GM12878 (cell line): ENCODE measurements around the gene KRTAP5-10. TPM values are rescaled to one million over a fixed set of nuclear protein-coding genes. Genes with fewer than 3 reads are reported as not detected.

Experiments used
- ATAC-seq: fragments of 200-7000 bp; cut with Tn5 transposase; 3 replicates; pipeline ENCODE4 v1.9.1; 2020; ENCODE audit warnings: mild to moderate bottlenecking, moderate library complexity
- BruUV-seq: library from RNA; stranded (reverse); fragments of 400-500 nt; replicated peaks from 2 replicates; lab custom pipeline; 2021; lab: Mats Ljungman, UMichigan
- CTCF ChIA-PET: fragments of 300-600 bp; sonication (Branson Sonifier 250); formaldehyde crosslinking; extraction: SDS; loops from one replicate; lab custom pipeline; 2021; ENCODE audit warnings: inconsistent platforms; lab: Yijun Ruan, JAX
- POLR2A ChIA-PET: fragments of 350-600 bp; formaldehyde crosslinking; extraction: SDS; loops from one replicate; lab custom pipeline; 2021; ENCODE audit warnings: inconsistent platforms; lab: Charles Lee
- RAD21 ChIA-PET: fragments of 300-600 bp; sonication (Branson Sonifier 250); formaldehyde crosslinking; loops from one replicate; lab custom pipeline; 2023; ENCODE audit warnings: antibody characterized with exemption; ENCODE audit not compliant: unreplicated experiment; lab: Charles Lee
- SMC1A ChIA-PET: fragments of 300-600 bp; sonication (Branson Sonifier 250); formaldehyde crosslinking; loops from one replicate; lab custom pipeline; 2023; ENCODE audit not compliant: unreplicated experiment, uncharacterized antibody; lab: Charles Lee
- DNase-seq: peaks from one replicate; pipeline ENCODE4 v3.0.0-alpha.2; 2011; ENCODE audit warnings: low read depth, low spot score
- FAIRE-seq: peaks from 3 replicates; lab custom pipeline; 2011; peaks lifted over from hg19 to GRCh38; lab: Jason Lieb, UNC
- H2AFZ ChIP-seq: 2 replicates; pipeline ENCODE4 v1.6.0; 2011; ENCODE audit warnings: low read depth, low read length, control low read depth; ENCODE audit not compliant: control insufficient read depth
- H3K27ac ChIP-seq: 2 replicates; pipeline ENCODE4 v1.5.1; 2011; ENCODE audit warnings: control low read depth; ENCODE audit not compliant: control insufficient read depth, insufficient read depth
- H3K27me3 ChIP-seq, 2 experiments: replicated peaks in 1 of 2; 2 replicates each; pipeline versions ENCODE4 v1.6.0 to v1.6.1; 2011; ENCODE audit warnings: low read length in 1 of 2; ENCODE audit not compliant: control insufficient read depth in 2 of 2, insufficient read depth in 2 of 2
- H3K36me3 ChIP-seq, 2 experiments: 2 replicates each; pipeline ENCODE4 v1.5.1; 2011; ENCODE audit warnings: low read length in 1 of 2; ENCODE audit not compliant: control insufficient read depth in 2 of 2, insufficient read depth in 2 of 2
- H3K4me1 ChIP-seq: 2 replicates; pipeline ENCODE4 v1.6.1; 2011; ENCODE audit warnings: mild to moderate bottlenecking, low read length, moderate library complexity, mixed read lengths; ENCODE audit not compliant: control insufficient read depth, insufficient read depth
- H3K4me2 ChIP-seq: 2 replicates; pipeline ENCODE4 v1.6.0; 2011; ENCODE audit warnings: control low read depth; ENCODE audit not compliant: control insufficient read depth, insufficient read depth
- H3K4me3 ChIP-seq: fragments of 200-600 bp; sonication (generic); 2 replicates; pipeline ENCODE4 v1.5.1; 2016
- H3K79me2 ChIP-seq: 2 replicates; pipeline ENCODE4 v1.6.0; 2011; ENCODE audit warnings: low read length; ENCODE audit not compliant: control insufficient read depth, insufficient read depth
- H3K9ac ChIP-seq: 2 replicates; pipeline ENCODE4 v1.8.0; 2011; ENCODE audit warnings: low read length, control low read depth, mixed read lengths; ENCODE audit not compliant: control insufficient read depth, insufficient read depth
- H3K9me3 ChIP-seq: replicated peaks from 3 replicates; pipeline ENCODE4 v1.5.1; 2011; ENCODE audit warnings: mild to moderate bottlenecking, low read length; ENCODE audit not compliant: control insufficient read depth, insufficient read depth
- H4K20me1 ChIP-seq: 2 replicates; pipeline ENCODE4 v1.6.0; 2011; ENCODE audit not compliant: control insufficient read depth, insufficient read depth
- ASH2L ChIP-seq: fragments of 300-600, 200-600 bp; sonication (generic); IDR thresholded peaks from 2 replicates; pipeline ENCODE4 v1.6.1; 2017; ENCODE audit warnings: low read depth, mild to moderate bottlenecking, borderline replicate concordance
- CBX5 ChIP-seq: sonication (generic); IDR thresholded peaks from 2 replicates; pipeline ENCODE4 v1.6.1; 2016; ENCODE audit warnings: low read depth, moderate library complexity, mild to moderate bottlenecking, inconsistent platforms
- CTCF ChIP-seq, 3 experiments: IDR thresholded peaks in 2 of 3; conservative IDR thresholded peaks in 1 of 3; 2 replicates each; pipeline ENCODE4 v1.5.1; 2011; ENCODE audit warnings: low read depth in 3 of 3, low read length in 3 of 3, mild to moderate bottlenecking in 3 of 3, control low read depth in 2 of 3, moderate library complexity in 2 of 3, inconsistent platforms in 1 of 3, mixed read lengths in 1 of 3; ENCODE audit not compliant: control insufficient read depth in 2 of 3, insufficient read depth in 1 of 3; ENCODE audit errors: extremely low read depth in 1 of 3
- EED ChIP-seq: sonication (generic); IDR thresholded peaks from 2 replicates; pipeline ENCODE4 v1.6.1; 2016; ENCODE audit warnings: antibody characterized with exemption, low read depth
- FOS ChIP-seq: IDR thresholded peaks from 3 replicates; pipeline ENCODE4 v1.6.1; 2011; ENCODE audit warnings: borderline replicate concordance; ENCODE audit not compliant: insufficient read length; ENCODE audit errors: extremely low read depth
- IKZF1 ChIP-seq: fragments of 450-650 bp; conservative IDR thresholded peaks from 2 replicates; pipeline ENCODE4 v1.6.1; 2017; ENCODE audit warnings: antibody characterized with exemption, mild to moderate bottlenecking
- MAX ChIP-seq: IDR thresholded peaks from 2 replicates; pipeline ENCODE4 v1.6.1; 2012; ENCODE audit warnings: low read depth, low read length, improper control_type of control experiment
- MTA2 ChIP-seq: fragments of 450-650 bp; IDR thresholded peaks from 2 replicates; pipeline ENCODE4 v1.6.1; 2016; ENCODE audit warnings: low read depth, mild to moderate bottlenecking, moderate library complexity
- MTA3 ChIP-seq: IDR thresholded peaks from 2 replicates; pipeline ENCODE4 v1.6.1; 2012; ENCODE audit warnings: low read length, inconsistent platforms, borderline replicate concordance
- MYB ChIP-seq: fragments of 150-350 bp; IDR thresholded peaks from 2 replicates; pipeline ENCODE4 v1.6.1; 2014; ENCODE audit warnings: mild to moderate bottlenecking, low read depth, low read length, borderline replicate concordance
- NFXL1 ChIP-seq: fragments of 450-650 bp; IDR thresholded peaks from 2 replicates; pipeline ENCODE4 v1.6.1; 2017; ENCODE audit warnings: antibody characterized with exemption, mild to moderate bottlenecking, borderline replicate concordance
- NRF1 ChIP-seq: conservative IDR thresholded peaks from 2 replicates; pipeline ENCODE4 v1.6.1; 2011; ENCODE audit warnings: mild to moderate bottlenecking, low read depth, low read length, improper control_type of control experiment
- POLR2AphosphoS2 ChIP-seq: IDR thresholded peaks from 2 replicates; pipeline ENCODE4 v1.6.1; 2011; ENCODE audit warnings: low read depth, mild to moderate bottlenecking, low read length, improper control_type of control experiment, moderate library complexity
- POU2F2 ChIP-seq: IDR thresholded peaks from 3 replicates; pipeline ENCODE4 v1.6.1; 2011; ENCODE audit warnings: low read depth, mild to moderate bottlenecking, low read length, borderline replicate concordance
- SMAD1 ChIP-seq: fragments of 450-650 bp; IDR thresholded peaks from 2 replicates; pipeline ENCODE4 v1.6.1; 2018; ENCODE audit warnings: mild to moderate bottlenecking, low read depth; ENCODE audit not compliant: partially characterized antibody
- SMC3 ChIP-seq: IDR thresholded peaks from 2 replicates; pipeline ENCODE4 v1.6.1; 2011; ENCODE audit warnings: low read length, improper control_type of control experiment, borderline replicate concordance
- SREBF1 ChIP-seq: IDR thresholded peaks from 2 replicates; pipeline ENCODE4 v1.6.1; 2012; ENCODE audit warnings: mild to moderate bottlenecking, low read length
- YY1 ChIP-seq: IDR thresholded peaks from 2 replicates; pipeline ENCODE4 v1.6.1; 2011; ENCODE audit warnings: low read depth, mild to moderate bottlenecking, low read length
- ZZZ3 ChIP-seq: IDR thresholded peaks from 2 replicates; pipeline ENCODE4 v1.6.1; 2011; ENCODE audit warnings: low read depth; ENCODE audit not compliant: control insufficient read depth, insufficient read length
- WGBS: methylation state at CpG from one replicate; pipeline ENCODE4 v1.1.6; 2016; ENCODE audit warnings: low lambda C conversion rate; ENCODE audit not compliant: insufficient replicate concordance, insufficient coverage; ENCODE audit errors: missing lambda C conversion rate; 5-methylcytosine and 5-hydroxymethylcytosine counted together
- in situ Hi-C: fragments of 300-500 bp; cut with MboI; formaldehyde crosslinking; loops from 9 replicates; pipeline ENCODE4 v1.14.3; 2018; ENCODE audit warnings: mixed read lengths
- intact Hi-C: fragments of 100-400 bp; cut with micrococcal nuclease; formaldehyde crosslinking; loops from one replicate; pipeline ENCODE4 v1.14.2; 2022; ENCODE audit not compliant: unreplicated experiment
- polyA plus RNA-seq, 11 experiments: library from polyadenylated mRNA; depleted of rRNA in 4 of 11; unstranded in 6 of 11; stranded (reverse) in 5 of 11; fragments of >200 nt; fragmentation: Nextera tagmentation in 4 of 11; fragmentation: Illumina TruSeq in 1 of 11; extraction: Ambion mirVana in 4 of 11; extraction: Trizol in 1 of 11; gene quantifications; 1 replicate in 1 of 11; 2 replicates in 10 of 11; pipeline versions ENCODE4 v1.2.1 to v1.2.3, GENCODE V29; 2011 to 2016; ENCODE audit warnings: inconsistent platforms in 2 of 11, missing spikeins in 2 of 11, low read depth in 1 of 11
- total RNA-seq, 4 experiments: library from RNA; depleted of rRNA in 3 of 4; stranded (reverse); fragments of >200 nt in 3 of 4; fragmentation: Illumina TruSeq in 1 of 4; extraction: Trizol in 1 of 4; gene quantifications; 2 replicates each; pipeline versions ENCODE4 v1.2.1 to v1.2.3, GENCODE V29; 2013 to 2021
- TF ChIP-seq, protein P1 (sequence below): fragments of 450-650 bp; IDR thresholded peaks from 2 replicates; pipeline ENCODE4 v1.6.1; 2017; ENCODE audit warnings: mild to moderate bottlenecking

The KRTAP5-10 gene
- total and polyA plus RNA-seq, 10 of the 15 experiments (the other 5 are each of a cell fraction or from before 2014, with no cell fraction given) = 0.06 to 0.10 (median 0.06) TPM; not detected in 7

DNA sequence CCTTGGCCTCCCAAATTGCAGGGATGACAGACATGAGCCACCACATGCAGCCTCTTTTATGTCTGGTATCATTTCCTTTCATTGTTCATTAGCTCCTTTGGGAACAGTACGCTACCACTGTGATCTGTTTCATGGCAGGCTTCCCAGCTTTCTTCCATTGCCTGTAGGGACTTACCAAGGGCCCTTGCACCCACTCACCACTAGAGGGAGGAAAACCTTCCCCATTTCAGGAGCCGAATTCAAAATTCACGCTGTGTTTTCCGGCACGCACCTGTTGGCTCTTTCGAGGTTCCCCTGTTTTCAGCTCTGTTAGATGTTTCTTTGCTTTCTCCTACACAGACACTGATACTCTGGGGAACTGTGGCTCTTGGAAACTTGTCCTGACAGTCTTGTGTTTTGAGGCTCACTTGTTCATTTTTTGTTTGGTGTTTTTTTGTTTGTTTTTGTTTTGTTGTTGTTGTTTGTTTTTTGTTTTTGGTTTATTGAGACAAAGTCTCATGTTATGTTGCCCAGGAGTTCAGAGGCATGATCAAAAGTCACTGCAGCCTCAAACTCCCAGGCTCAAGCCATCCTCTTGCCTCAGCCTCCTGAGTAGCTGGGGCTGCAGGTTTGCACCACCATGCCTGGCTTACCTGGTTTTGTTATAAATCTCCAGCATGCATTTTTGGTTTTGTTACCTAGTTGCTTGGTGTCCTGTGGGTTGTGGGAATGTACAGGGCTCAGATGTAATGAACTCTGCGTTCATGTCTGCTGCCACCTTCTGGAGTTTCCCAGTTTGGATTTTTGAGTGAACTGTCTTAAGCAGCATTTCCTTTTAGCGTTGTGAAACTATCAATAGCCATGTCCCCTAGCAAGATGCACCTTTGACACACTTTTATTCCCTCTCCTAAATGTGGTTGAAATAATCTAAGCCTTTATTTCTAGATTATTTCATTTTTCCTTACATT lies 15.0 kb downstream of the KRTAP5-10 start:
- Histone ChIP-seq H3K4me2 (no peak overlapping the region), H3K9me3 (no peaks in the 10 kb centered on the region), H3K9ac (no peak overlapping the region), H3K27me3 (no peaks in the 10 kb centered on the region; a peak in 1 of 4 replicates), H3K79me2 (no peaks in the 10 kb centered on the region), H3K4me1 (no peaks in the 10 kb centered on the region), H3K4me3 (no peak overlapping the region), H3K36me3 (no peaks in the 10 kb centered on the region), H3K27ac (no peak overlapping the region), H2AFZ (peak overlapping the region; percentile 40), H4K20me1 (no peaks in the 10 kb centered on the region; the same call in 1 of the 2 replicates)
- SMC1A ChIA-PET = interaction anchor here (0.6 kb wide), 1 partner anchor 87 kb away, joined by 3 read pairs; no protein-coding TSS in a partner anchor
- ATAC-seq (peak; percentile 81), DNase-seq (no peak), FAIRE-seq (no peak)
- BruUV-seq = no TSS peak
- CTCF ChIA-PET = interaction anchor here (0.7 to 2.2 kb wide), 6 partner anchors 12 to 155 kb away, joined by 3 to 6 read pairs (median 4); partner anchors contain the start of gene DHCR7
- intact Hi-C loops (no loop called here), in situ Hi-C loops (no loop called here)
- RAD21 ChIA-PET = no interaction called here
- 1% methylated on average over 8 of the region's 8 CpGs for WGBS
- POLR2A ChIA-PET = no interaction called here
- TF ChIP-seq ASH2L (no peak), POLR2AphosphoS2 (no peak), SREBF1 (no peak), ZZZ3 (no peak), SMAD1 (no peak), MTA2 (no peak), MAX (0 out of 2 replicates have a peak, but pooled peaks have one; percentile 23), MYB (no peak), MTA3 (no peak), YY1 (0 out of 2 replicates have a peak, but pooled peaks have one; percentile 25), NFXL1 (no peak), EED (no peak), POU2F2 (no peak), CBX5 (no peak), FOS (no peak), SMC3 (peak; percentile 13; the same call in 1 of the 2 replicates), CTCF (IDR thresholded peaks at IDR 0.05 in 2 of 3, conservative IDR thresholded peaks at IDR 0.05 in 1 of 3; ENCODE audit: control insufficient read depth in 2 of 3, extremely low read depth in 1 of 3, insufficient read depth in 1 of 3, low read depth in 3 of 3, low read length in 3 of 3) (peak; percentile 70 to 91 (median 86)), NRF1 (no peak), IKZF1 (no peak)
- TF ChIP-seq, protein P1, sequence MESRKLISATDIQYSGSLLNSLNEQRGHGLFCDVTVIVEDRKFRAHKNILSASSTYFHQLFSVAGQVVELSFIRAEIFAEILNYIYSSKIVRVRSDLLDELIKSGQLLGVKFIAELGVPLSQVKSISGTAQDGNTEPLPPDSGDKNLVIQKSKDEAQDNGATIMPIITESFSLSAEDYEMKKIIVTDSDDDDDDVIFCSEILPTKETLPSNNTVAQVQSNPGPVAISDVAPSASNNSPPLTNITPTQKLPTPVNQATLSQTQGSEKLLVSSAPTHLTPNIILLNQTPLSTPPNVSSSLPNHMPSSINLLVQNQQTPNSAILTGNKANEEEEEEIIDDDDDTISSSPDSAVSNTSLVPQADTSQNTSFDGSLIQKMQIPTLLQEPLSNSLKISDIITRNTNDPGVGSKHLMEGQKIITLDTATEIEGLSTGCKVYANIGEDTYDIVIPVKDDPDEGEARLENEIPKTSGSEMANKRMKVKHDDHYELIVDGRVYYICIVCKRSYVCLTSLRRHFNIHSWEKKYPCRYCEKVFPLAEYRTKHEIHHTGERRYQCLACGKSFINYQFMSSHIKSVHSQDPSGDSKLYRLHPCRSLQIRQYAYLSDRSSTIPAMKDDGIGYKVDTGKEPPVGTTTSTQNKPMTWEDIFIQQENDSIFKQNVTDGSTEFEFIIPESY = no peak
